Anterior cingulate cortex (tissue), 58 donors: ENCODE measurements around the gene LBHD2.

ENCODE experiments used
- DNase-seq, 58 donors: peaks; one replicate each; lab custom pipeline; 2025; lab: John Stamatoyannopoulos, UW

Gene LBHD2

DNA sequence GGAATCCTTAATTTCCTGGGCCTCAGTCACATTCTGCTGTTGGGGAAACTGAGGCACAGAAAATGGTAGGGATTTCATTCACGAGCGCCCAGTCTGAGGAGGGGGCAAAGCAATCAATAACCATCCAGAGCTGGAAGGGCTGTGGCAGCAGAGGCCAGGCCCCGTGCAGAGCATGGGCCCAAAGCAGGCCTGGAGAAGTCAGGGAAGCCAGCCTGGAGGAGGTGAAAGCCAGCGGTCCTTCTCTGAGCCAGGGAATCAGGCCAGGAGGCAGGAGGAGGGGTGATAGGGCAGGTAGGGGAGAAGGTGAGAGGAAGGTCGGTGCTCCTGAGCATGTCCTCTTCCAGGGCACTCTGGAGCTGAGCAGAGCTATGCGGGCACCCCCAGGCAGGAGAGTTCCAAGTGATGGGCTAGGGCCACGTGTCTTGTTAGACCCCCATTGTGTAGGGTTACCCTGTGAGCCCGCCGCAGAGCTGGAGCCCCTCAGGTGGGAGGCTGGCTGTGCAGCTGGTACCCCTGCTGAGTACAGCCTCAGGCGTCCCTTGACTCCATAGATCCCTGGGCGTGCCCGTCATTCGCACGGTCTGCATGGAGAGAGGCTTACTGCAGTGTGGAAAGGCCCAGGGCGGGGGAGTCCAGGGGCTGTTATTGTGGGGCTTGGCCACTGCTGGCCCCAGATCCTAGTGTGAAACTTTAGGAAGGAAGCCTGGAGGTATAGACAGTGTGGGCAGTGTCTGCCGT lies 44.0 kb downstream of the LBHD2 start:
- no peak for DNase-seq

DNA sequence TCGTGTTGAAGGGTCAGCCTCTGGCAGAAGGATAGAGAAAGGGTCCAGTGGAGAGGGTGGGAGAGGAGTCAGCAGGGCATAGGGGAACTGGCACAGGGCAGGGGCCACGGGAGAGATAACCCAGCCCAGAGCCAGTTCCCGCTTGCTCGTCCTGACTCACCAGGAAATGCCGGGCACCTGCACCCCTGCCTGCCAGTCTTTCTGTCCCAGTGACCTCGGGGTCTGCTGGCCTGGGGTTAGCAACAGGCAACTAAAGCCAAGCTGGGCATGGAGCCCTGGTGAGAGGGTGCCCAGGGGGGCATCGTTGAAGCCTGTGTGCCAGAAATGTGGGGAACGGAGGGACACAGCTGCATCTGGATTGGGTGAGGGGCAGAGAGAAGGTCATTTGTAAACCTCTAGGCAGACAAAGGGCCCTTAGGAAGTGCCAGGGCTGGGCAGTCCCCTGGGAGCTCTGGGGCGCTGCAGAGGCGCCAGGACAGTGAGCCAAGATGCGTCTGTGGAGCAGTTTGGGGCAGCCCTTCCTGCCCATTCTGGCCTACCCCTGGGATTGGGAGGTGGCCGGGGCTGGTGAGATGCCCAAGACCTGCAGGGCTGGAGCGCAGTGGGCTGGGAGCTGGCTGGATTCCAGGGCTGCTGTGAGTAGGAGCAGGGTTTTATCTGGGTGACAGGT lies 44.8 kb downstream of the LBHD2 start:
- peak in 16 of 58 donors; percentile 20 to 62 (median 38) for DNase-seq

- DNase-seq: no peak
Observed at GRCh38 chr14:103129301-103130016, 45.4 kb downstream of the LBHD2 start.

- no peak for DNase-seq
Observed at GRCh38 chr14:103130017-103130764, 46.2 kb downstream of the LBHD2 start.

GRCh38 chr14:103130965-103131364 lies 47.0 kb downstream of the LBHD2 start:
- DNase-seq: no peak

DNA sequence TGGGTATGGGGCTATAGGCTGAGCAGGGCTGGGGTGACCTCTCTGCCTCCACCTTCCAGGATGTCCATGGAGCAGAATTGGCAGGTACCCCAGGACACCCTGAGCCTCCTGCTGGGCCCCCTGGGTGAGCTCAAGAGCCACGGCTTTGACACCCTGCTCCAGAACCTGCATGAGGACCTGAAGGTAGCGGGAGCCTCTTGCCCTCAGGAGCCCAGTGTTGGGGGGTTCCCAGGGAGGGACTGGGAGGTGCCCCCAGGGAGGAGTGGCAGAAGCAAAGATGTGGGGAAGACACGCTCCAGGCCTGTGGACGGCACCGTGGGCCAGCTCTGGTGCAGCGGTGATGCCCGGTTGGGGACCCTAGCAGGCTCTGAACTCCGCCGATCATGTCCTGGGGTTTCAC lies 47.6 kb downstream of the LBHD2 start:
- no peak for DNase-seq

DNA sequence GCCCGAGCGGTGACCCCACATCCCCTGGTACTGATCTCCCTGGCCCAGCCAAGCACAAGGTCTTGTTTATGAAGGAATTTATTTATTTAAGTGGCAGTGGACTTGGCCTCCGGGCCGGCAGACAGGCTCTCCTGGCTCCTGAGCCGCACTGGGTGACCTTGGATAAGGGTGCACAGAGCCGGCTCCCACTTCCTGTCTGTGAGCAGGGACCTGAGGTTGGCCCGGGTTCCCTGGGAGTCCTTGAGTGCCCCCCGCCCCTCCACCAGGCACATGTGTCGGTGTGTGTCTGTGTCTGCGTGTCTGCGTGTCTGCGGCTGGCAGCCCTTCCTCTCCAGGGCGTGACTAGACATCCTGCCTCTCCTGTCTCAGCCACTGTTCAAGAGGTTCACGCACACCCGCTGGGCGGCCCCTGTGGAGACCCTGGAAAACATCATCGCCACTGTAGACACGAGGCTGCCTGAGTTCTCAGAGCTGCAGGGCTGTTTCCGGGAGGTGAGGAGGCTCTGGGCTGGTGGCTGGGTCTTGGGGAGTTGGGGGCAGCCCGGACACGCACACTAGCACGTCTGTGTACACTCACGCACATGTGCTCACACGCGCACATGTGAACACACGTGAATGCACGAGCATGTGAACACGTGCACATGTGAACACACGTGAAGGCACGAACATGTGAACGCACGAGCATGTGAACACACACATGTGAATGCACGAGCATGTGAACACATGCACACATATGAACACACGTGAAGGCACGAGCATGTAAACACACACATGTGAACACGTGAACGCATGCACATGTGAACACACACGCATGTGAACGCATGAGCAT lies 48.6 kb downstream of the LBHD2 start:
- no peak for DNase-seq

- DNase-seq: no peak
Observed at GRCh38 chr14:103133210-103134140, 49.5 kb downstream of the LBHD2 start.

GRCh38 chr14:103134405-103134804 lies 50.4 kb downstream of the LBHD2 start:
- DNase-seq: no peak

DNA sequence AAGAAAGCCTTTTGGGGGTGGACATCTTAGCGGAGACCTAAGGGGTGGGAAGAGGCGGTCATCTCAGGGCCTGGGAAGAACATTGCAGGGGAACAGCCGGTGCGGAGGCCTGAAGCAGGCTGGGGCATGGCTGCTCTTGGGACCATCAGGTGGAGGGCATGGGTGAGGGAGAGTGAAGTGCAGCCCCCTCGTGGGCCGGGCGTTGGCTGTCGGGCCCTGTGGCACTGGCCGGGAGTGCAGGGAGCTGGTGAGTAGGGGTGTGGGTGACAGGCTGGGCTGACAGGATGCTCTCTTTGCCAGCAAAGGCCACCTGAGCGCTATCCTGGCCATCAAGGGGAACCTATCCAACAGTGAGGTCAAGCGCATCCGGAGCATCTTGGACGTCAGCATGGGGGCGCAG lies 50.9 kb downstream of the LBHD2 start:
- no peak for DNase-seq

- DNase-seq: no peak
Observed at GRCh38 chr14:103135333-103136260, 51.6 kb downstream of the LBHD2 start.

DNA sequence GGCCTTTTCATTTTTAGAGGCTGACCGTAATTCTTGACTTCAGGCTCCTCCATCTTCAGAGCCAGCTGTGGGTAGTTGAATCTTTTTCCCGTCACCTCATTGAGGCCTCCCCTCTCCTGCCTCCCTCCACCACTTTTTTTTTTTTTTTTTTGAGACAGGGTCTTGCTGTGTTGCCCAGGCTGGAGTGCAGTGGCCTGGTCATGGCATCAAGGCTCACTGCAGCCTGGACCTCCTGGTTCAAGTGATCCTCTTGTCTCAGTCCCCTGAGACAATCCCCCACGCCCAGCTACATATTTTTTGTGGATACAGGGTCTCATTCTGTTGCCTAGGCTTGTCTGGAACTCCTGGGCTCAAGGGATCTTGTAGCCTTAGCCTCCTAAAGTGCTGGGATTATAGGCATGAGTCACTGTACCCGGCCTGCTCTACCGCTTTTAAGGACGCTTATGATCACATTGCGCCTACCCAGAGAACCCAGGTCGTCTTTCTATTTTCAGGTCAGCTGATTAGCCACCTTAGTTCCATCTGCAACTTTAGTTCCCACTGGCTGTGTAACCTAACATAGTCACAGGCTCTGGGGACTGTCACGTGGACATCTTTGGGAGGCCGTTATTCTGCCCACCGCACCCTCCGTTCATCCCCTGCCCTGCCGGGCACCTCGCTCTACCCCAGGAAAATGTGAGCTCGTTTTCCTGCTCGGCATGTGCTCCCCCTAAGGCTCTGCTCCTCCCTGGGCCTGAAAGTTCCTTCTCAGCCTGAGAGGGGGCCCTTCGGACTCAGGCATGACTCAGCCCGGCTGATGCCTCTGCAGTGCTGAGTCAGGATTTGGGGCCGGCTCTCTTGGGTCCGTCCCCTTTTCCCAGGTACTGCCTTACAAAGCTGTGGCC lies 52.6 kb downstream of the LBHD2 start:
- peak in 1 of 58 donors; percentile 17 for DNase-seq

DNA sequence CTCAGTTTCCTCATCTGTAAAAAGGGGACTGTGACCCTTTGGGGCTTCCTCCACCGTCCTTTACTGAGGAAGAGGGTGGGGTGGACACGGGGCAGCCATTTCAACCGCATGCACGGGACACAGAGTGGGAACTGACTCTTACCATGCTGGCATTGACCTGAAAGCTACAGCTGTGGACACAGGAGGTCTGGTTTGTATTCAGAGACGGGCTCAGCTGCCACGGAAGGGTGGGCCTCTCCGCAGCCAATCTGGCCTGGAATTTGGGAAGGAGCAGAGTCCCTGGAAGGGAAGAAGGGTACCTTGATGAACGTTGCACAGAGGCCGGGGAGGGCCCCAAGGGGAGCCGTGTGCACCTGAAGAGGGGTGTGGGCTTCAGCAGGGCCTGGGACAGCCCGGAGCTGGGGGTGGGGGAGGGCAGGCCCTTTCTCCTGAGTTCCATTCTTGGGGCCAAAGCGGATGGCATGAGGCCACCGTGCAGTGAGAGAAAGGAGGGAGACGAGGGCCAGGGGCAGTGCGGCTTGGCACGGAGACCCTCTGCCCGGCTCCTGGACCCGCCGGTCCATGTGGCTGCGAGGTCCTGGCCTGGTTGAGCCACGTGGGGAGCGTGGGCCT lies 53.8 kb downstream of the LBHD2 start:
- no peak for DNase-seq

- no peak for DNase-seq
Observed at GRCh38 chr14:103138301-103139131, 54.5 kb downstream of the LBHD2 start.
